ENCODE measurements around the gene GALNT7.
"Not testable (repeated sequence)": the region's sequence is repeated elsewhere in the genome, so short reads cannot be mapped to it uniquely, and the experiment has no call there.

Gene GALNT7

GRCh38 chr4:173200103-173200884, 31.7 kb downstream of the GALNT7 start:
- no peak for DNase-seq

GRCh38 chr4:173202395-173202794, 33.8 kb downstream of the GALNT7 start:
- no peak for DNase-seq

- DNase-seq, result no peak
Observed at GRCh38 chr4:173205656-173206055, 37.0 kb downstream of the GALNT7 start.

GRCh38 chr4:173208420-173208819, 39.8 kb downstream of the GALNT7 start:
- no peak for DNase-seq

DNA sequence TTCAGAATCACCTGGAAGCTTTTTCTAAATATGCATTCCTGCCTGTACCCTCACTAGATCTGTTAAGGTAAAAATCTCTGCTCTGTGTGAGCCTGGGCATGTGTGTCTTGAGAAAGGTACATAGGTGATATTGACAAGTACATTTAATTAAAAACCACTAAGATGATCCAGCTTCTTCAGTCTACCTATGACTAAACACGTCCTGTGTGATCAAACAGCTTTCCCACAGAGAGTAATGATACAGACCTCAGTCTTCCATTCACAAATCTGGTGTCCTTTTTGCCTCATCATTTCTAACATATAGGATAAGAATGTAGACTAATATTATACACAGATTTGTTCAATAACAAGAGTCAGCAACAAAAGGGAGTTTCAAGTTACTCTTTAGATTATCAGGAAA, 42.6 kb downstream of the GALNT7 start:
- DNase-seq, result no peak

DNA sequence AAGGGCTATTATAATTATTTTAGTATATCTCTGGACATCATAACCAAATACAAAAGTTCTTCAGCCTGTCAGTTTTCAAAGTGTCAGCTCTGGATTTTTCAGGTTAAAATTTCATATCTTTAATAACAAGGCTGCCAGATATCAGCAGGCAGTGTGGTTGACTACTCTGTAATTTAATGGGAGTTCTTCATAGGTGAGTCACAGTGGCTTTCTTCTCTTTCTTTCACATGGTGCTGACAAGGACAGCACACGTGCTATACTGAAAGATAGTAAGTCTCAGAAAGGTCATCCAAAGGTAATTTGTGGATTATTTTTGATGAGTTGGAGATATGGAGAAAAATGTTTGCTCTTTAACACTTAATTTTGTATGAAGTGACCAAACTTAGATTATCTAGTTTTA, 43.2 kb downstream of the GALNT7 start:
- DNase-seq, result no peak

DNA sequence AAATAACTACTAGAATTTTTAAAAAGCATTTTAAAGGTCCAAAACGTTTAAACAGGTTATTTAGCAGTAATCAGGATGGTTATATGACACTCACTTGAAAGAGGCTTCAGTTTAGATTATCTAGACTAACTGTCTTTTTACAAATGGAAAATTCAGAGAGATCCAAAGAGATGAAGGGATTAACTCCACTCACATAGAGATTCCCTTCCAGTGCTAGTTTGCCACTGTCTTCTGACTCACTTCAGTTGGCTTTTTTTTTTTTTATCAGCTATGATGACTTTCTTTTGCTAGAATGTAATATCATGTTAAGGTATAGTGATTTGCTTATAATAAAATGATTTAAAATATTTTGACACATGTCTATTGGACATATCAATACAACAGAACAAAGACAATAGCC, 43.8 kb downstream of the GALNT7 start:
- no peak for DNase-seq

- no peak for DNase-seq
Observed at GRCh38 chr4:173213296-173213695, 44.7 kb downstream of the GALNT7 start.

GRCh38 chr4:173214231-173214630, 45.6 kb downstream of the GALNT7 start:
- DNase-seq, result no peak

- no peak for DNase-seq
Observed at GRCh38 chr4:173214661-173215060, 46.0 kb downstream of the GALNT7 start.

DNA sequence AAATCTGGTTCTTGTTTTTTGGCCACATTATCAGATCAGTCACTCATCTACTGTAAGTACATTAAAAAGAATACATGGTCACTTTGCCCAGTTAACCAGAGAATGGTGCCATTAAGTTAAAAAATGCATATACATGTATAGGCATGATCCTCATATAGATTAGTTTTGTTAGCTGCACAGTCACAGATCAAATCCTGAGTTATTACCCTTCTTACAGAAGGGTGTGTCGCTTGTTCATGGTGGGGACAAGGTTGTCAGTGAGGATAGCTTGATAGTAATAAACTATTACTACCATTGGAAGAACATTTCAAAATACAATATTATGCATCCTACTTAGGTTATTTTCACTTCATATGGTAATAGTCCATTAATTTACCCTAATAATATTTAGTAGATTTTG, 48.5 kb downstream of the GALNT7 start:
- no peak for DNase-seq

- no peak for DNase-seq
Observed at GRCh38 chr4:173217727-173218126, 49.1 kb downstream of the GALNT7 start.

DNA sequence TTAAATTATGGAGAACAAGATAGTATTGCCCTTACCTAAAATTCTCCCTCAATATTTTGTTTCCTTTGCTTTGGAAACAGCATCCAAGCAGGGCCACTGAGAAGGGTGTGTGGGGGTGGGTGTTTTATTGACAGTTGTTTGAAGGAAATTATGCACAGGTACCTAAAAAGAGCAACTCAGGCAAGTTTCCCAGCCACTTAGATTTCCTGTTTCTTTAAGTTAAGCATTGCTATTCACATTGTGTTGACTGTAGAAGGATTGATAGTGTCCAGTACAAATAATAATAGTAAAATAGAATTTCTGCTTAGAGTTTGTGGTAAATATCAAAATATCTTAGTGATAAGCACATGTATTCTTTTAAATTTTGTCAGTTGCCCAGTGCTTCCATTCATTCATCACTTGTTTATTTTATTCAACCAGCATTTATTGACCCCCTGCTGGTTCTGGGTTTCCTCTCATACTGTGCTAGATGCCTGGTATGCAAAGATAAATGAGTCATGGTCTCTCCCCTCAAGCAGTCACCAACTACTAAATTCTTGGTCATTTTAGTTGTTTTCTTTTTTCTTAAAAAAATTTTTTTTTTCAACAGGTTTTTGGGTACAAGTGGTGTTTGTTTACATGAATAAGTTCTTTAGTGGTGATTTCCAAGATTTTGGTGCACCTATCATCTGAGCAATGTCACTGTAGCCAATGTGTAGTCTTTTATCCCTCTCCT, 50.0 kb downstream of the GALNT7 start:
- DNase-seq, result no peak

DNA sequence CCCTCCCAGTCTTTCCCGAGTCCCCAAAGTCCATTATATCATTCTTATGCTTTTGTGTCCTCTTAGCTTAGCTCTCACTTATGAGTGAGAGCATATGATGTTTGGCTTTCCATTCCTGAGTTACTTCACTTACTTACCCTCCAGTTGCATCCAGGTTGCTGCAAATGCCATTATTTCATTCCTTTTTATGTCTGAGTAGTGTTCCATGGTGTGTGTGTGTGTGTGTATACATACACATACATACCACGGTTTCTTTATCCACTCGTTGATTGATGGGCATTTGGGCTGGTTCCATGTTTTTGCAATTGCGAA, 50.5 kb downstream of the GALNT7 start:
- not testable (repeated sequence) for DNase-seq

- DNase-seq, result no peak
Observed at GRCh38 chr4:173223743-173224142, 55.1 kb downstream of the GALNT7 start.

DNA sequence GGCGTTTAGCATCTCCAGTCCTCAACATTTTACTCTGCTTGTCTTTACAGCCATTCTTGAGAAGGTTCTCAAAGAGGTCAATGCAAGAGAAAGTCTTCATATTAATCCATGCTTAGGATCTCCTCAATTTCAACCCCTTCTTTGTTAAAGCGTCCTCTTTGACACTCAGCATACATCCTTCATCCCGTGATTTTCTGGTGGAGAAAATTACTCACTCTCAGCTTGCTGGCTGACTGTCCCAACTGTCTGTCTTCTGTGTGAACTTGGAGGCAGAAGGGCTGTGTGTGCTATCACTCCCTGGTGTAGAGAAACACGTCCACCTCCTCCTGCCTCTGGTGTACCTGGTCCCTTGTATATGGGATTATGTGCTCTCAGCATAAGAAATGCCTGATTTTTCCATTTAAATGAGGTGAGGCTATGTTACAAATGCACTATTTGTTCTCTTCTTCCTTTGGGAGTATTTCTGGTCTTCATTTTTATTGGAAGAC, 57.8 kb downstream of the GALNT7 start:
- DNase-seq, result no peak

DNA sequence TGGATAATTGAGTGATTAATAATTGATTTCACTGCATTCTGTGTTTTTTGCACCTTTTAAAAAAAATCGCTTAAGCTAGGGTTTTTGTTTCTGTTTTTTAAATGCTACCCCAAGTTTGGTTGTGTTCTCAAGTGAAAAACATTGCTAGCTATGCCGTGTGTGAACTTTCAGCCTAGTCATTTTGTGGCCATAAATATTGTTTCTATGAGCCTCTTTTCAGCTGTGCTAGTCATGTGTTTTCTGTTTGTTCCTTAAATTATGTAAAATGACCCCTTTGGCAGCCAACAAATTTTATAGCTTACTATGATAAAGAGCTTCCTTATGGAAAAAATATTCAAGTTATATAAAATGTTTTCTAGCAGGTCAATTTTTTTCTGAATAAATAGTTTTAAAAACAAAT, 59.1 kb downstream of the GALNT7 start:
- DNase-seq, result no peak

DNA sequence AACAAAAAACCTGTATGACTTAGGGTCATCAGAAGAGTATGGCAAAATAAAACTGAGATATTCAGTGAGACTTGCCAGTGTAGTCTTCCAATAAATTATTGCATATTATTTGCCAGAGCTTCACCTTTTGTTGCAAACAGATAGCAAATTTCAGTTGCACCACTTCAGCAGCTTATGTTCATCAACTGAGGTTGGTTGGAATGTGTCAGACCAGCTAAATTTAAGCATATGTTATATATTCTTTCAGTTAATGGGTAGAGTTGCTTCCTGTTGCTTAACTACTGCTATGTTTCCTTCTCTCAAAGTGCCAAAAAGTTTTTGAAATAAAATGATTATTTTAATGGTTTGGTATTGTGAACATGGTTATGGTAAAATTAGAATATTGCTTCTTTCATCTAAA, 61.5 kb downstream of the GALNT7 start:
- DNase-seq, result no peak

GRCh38 chr4:173231916-173232315, 63.3 kb downstream of the GALNT7 start:
- no peak for DNase-seq

- no peak for DNase-seq
Observed at GRCh38 chr4:173233857-173234256, 65.2 kb downstream of the GALNT7 start.

GRCh38 chr4:173235050-173235449, 66.4 kb downstream of the GALNT7 start:
- no peak for DNase-seq

DNA sequence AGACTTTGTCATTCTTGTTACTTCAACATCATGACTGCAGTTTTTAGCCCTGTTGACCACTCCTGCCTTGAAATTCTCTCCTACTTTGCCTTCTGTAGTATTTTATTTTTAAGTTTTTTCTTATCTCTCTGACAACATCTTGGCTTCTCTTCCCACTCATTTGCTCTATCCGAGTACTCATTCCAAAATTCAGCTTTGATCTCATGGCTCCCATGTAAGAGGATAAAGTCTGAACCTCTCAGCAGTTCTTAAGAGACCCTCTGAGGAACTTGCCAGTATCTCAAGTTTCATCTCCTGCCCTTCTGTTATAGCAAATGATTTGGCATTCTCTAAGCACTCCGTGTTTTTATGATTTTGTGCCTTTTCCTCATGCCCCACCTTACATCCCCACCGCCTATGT, 67.7 kb downstream of the GALNT7 start:
- no peak for DNase-seq

- no peak for DNase-seq
Observed at GRCh38 chr4:173237152-173237551, 68.5 kb downstream of the GALNT7 start.

GRCh38 chr4:173237762-173238161, 69.2 kb downstream of the GALNT7 start:
- DNase-seq, result no peak

DNA sequence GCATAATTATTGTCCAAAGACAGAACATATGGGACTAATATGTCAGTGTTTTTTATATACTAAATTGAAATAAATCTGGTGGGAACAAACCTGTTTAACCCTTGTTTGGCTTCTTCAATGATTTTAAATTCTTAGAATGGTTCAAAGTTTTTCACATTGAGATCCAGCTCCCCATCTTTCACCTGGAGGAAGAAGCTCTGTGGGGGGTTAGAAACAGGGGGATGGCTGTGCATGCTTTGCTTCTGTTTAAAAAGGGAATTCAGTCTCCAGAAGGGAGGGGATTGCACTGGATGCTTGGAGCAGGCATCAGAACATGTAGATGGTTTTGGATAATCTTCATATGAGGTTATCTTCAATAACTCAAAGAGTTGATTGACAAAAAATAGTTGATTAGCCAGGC, 72.1 kb downstream of the GALNT7 start:
- no peak for DNase-seq
